ENCODE measurements around the gene EML5. TPM values are rescaled to one million over a fixed set of nuclear protein-coding genes. Genes with fewer than 3 reads are reported as not detected.

The EML5 gene
- total and polyA plus RNA-seq, 5 experiments from 2014 or later: 0.23 to 7.5 (median 1.1) TPM

DNA sequence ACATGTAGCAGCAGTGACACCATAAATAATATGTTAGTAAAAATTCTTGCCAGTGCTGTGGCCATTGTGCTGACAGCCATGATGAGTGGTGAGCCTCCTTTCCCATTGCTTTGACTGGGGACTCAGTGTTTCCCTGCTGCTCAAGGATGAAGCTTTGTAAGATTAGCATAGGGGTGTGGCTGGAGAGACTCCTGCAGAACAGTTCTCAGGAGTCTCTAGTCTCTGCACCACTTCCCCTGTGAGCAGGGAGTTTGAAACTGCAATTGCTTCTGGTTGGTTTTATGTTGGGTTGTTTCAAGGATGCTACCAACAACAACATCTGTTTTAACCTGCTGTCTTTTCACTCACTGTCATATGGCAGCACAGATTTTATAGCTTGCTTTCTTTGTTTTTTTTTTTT lies 188.5 kb downstream of the EML5 start:
- H3K4me3 Mint-ChIP-seq: no peak overlapping the region
- peaks cover 13 to 20% (median 16%) of the 10 kb centered on the region in 4 donors for H3K4me1 Mint-ChIP-seq
- POLR2A ChIA-PET: no interaction called here
- ATAC-seq (no peak), DNase-seq (no peak)
- H3K9me3 Mint-ChIP-seq: no peaks in the 10 kb centered on the region
- peaks cover 3 to 97% (median 38%) of the 10 kb centered on the region in 3 donors for H3K36me3 Mint-ChIP-seq
- H3K27me3 Mint-ChIP-seq: no peaks in the 10 kb centered on the region
- no peak overlapping the region for H3K27ac Mint-ChIP-seq

DNA sequence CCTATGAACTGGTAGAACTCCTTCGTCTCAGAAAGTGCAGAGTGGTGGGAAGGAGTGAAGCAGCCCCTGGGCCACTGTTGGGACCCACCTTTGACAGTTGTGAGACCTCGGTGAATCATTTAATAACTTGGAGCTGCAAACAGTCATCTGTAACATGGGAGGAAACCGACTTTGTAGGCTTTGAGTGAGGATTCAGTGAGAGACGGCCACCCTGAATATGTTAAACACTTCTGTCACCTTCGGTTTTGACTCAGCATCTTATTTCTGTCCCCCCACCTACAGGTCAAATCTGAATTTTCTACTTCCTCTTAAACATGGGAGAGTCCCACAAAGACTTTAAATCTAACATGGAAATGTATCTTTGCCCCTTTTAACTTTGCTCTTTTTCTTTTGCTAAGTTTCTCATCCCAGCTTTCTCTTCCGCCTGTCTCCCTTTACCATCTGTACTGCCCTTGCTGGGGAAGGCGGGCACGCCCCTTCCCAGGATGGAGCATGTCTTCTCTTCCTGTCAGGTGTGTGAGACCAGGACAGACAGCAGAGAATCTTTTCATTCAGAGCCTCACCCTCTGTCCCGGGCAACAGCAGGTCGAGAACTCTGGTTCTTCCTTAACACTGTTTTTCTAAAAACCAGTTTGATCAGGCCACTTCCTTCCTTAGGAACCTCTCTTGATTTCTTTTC lies 192.9 kb downstream of the EML5 start:
- POLR2A ChIA-PET: no interaction called here
- Mint-ChIP-seq H3K4me1 (peaks cover 15 to 34% (median 20%) of the 10 kb centered on the region in 4 donors), H3K4me3 (peak overlapping the region in 4 of 10 donors; percentile 4 to 52 (median 32)), H3K9me3 (no peaks in the 10 kb centered on the region), H3K27me3 (no peaks in the 10 kb centered on the region), H3K36me3 (peaks cover 9 to 97% (median 33%) of the 10 kb centered on the region in 3 donors), H3K27ac (peak overlapping the region; percentile 44 to 94 (median 79))
- ATAC-seq (no peak), DNase-seq (no peak)

DNA sequence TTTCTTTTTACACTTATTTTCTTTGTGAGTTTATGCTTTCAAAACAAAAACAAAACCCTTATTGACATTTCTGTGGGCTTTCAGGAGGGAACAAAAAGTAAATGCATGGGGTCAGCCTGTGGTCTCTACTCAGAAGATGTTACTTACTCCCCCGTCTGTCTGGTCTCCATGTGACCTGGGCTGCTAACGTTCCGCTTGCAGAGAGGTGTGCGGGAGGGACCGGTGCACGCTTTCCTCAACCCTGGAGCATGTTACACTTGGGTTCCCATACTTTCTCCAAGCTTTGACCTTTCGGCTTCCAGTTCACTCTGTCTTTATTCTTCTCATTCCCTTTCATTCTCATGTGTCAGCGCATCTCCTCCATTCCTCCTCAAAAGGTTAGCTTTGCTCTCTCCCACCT lies 193.4 kb downstream of the EML5 start:
- no peaks in the 10 kb centered on the region for H3K9me3 Mint-ChIP-seq
- POLR2A ChIA-PET: no interaction called here
- H3K27ac Mint-ChIP-seq: peak overlapping the region in 2 of 10 donors; percentile 1 to 92
- no peak overlapping the region for H3K4me3 Mint-ChIP-seq
- H3K27me3 Mint-ChIP-seq: no peaks in the 10 kb centered on the region
- ATAC-seq (no peak), DNase-seq (no peak)
- peaks cover 15 to 34% (median 20%) of the 10 kb centered on the region in 4 donors for H3K4me1 Mint-ChIP-seq
- H3K36me3 Mint-ChIP-seq: peaks cover 9 to 97% (median 33%) of the 10 kb centered on the region in 3 donors

DNA sequence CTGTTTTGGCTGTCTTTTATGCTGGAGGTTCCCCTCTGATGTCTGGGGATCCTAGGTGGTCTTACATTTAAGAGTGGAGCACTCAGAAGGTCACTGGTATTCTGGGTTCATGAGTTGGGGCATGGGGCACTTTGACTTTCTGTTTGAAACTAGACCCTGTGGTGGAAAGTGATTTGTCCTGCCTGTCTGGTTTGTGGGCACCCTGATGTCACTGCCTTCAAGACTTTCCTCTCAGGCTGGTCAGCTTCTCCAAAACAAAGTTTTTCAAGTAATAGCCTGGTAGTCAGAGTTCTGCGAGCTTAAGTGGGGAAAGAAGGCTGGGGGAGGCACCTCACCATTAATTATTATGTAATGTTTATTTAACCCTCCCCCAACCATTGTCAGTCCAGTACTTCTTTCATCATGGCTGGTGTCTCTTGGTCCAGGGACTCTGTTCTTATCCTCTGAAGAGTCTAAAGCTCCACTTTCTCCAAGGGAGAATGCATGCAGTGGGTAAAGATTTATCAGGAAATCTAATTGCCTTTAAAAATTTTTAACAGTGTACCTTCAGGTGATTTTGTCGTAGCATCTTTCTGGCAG lies 194.6 kb downstream of the EML5 start:
- H3K27ac Mint-ChIP-seq: no peak overlapping the region
- H3K4me3 Mint-ChIP-seq: no peak overlapping the region
- DNase-seq (no peak), ATAC-seq (no peak)
- H3K36me3 Mint-ChIP-seq: peaks cover 9 to 97% (median 33%) of the 10 kb centered on the region in 3 donors
- H3K9me3 Mint-ChIP-seq: no peaks in the 10 kb centered on the region
- POLR2A ChIA-PET: no interaction called here
- H3K27me3 Mint-ChIP-seq: no peaks in the 10 kb centered on the region
- peaks cover 15 to 34% (median 20%) of the 10 kb centered on the region in 4 donors for H3K4me1 Mint-ChIP-seq

GRCh38 chr14:88597601-88598000 lies 195.2 kb downstream of the EML5 start:
- Mint-ChIP-seq H3K4me3 (no peak overlapping the region), H3K27me3 (no peaks in the 10 kb centered on the region), H3K36me3 (peaks cover 9 to 97% (median 28%) of the 10 kb centered on the region in 3 donors), H3K27ac (peak overlapping the region in 1 of 10 donors; percentile 55), H3K9me3 (no peaks in the 10 kb centered on the region), H3K4me1 (peaks cover 15 to 34% (median 20%) of the 10 kb centered on the region in 4 donors)
- POLR2A ChIA-PET: no interaction called here
- DNase-seq (no peak), ATAC-seq (no peak)

GRCh38 chr14:88597038-88597437 lies 195.7 kb downstream of the EML5 start:
- DNase-seq (no peak), ATAC-seq (no peak)
- peaks cover 15 to 34% (median 19%) of the 10 kb centered on the region in 4 donors for H3K4me1 Mint-ChIP-seq
- H3K27ac Mint-ChIP-seq: peak overlapping the region in 1 of 10 donors; percentile 55
- no peak overlapping the region for H3K4me3 Mint-ChIP-seq
- POLR2A ChIA-PET: no interaction called here
- no peaks in the 10 kb centered on the region for H3K9me3 Mint-ChIP-seq
- peaks cover 9 to 96% (median 26%) of the 10 kb centered on the region in 3 donors for H3K36me3 Mint-ChIP-seq
- H3K27me3 Mint-ChIP-seq: no peaks in the 10 kb centered on the region

GRCh38 chr14:88592031-88592430 lies 200.7 kb downstream of the EML5 start:
- Mint-ChIP-seq H3K36me3 (peaks cover 0 to 94% (median 35%) of the 10 kb centered on the region in 3 donors), H3K9me3 (no peaks in the 10 kb centered on the region)
- POLR2A ChIA-PET: no interaction called here

DNA sequence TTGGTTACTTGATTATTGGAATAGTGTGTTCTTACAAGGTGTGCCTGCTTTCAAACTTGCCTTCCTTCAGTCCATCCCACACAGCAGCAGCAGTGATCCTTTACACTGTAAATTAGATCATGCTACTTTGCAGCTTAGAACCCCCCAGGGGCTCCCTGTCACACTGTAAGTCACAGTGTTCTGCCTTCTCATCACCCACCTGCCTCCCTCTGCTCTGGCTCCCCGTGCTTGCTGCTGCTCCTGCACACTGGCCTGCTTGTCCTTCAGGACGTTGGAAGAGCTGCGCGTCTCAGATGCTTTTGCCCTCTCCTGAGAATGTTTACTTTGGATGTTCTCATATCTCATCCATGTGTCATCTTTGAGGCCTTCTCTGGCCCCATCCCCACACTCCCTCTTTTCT lies 202.6 kb downstream of the EML5 start:
- ATAC-seq (no peak), DNase-seq (no peak)
- Mint-ChIP-seq H3K4me1 (peaks cover 0 to 7% (median 0%) of the 10 kb centered on the region in 4 donors), H3K36me3 (peaks cover 0 to 95% (median 46%) of the 10 kb centered on the region in 3 donors), H3K27me3 (no peaks in the 10 kb centered on the region), H3K27ac (peak overlapping the region in 4 of 10 donors; percentile 29 to 86 (median 70)), H3K4me3 (no peak overlapping the region), H3K9me3 (no peaks in the 10 kb centered on the region)
- POLR2A ChIA-PET: no interaction called here

More at GRCh38 chr14:88592031-88592430, 200.7 kb downstream of the EML5 start:
- Mint-ChIP-seq H3K27ac (peak overlapping the region in 1 of 10 donors; percentile 66), H3K4me3 (no peak overlapping the region), H3K4me1 (peaks cover 0 to 10% (median 1%) of the 10 kb centered on the region in 4 donors), H3K27me3 (no peaks in the 10 kb centered on the region)
- ATAC-seq (no peak), DNase-seq (no peak)

GRCh38 chr14:88588081-88588480 lies 204.7 kb downstream of the EML5 start:
- DNase-seq (no peak), ATAC-seq (no peak)
- H3K27ac Mint-ChIP-seq: peak overlapping the region in 2 of 10 donors; percentile 38 to 52
- POLR2A ChIA-PET: no interaction called here
- H3K4me1 Mint-ChIP-seq: peaks cover 0 to 7% (median 0%) of the 10 kb centered on the region in 4 donors
- H3K36me3 Mint-ChIP-seq: peaks cover 0 to 90% (median 51%) of the 10 kb centered on the region in 3 donors
- no peaks in the 10 kb centered on the region for H3K9me3 Mint-ChIP-seq
- no peak overlapping the region for H3K4me3 Mint-ChIP-seq
- H3K27me3 Mint-ChIP-seq: no peaks in the 10 kb centered on the region

DNA sequence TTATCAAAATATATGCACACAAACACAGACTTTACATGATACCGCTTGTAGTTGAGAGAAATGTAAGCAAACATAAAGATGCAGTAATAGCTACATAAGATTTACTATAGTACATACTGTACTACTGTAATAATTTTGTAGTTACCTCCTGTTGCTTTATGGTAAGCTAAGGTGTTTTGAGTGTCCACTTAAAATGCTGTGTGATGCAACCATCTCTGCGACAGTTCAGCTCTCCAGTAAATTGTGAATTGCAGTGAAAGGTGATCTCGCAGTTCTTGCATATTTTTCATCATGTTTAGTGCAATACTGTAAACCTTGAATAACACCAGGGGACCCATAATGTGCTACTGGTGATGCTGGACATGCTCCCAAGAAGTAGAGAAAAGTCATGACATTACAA lies 208.3 kb downstream of the EML5 start:
- Mint-ChIP-seq H3K4me1 (peaks cover 0 to 5% (median 0%) of the 10 kb centered on the region in 4 donors), H3K36me3 (peaks cover 3 to 87% (median 47%) of the 10 kb centered on the region in 3 donors), H3K9me3 (no peaks in the 10 kb centered on the region), H3K27me3 (no peaks in the 10 kb centered on the region), H3K4me3 (no peak overlapping the region), H3K27ac (peak overlapping the region in 2 of 10 donors; percentile 16 to 62)
- POLR2A ChIA-PET: no interaction called here
- no peak for ATAC-seq
- no peak for DNase-seq

GRCh38 chr14:88576222-88576621 lies 216.5 kb downstream of the EML5 start:
- Mint-ChIP-seq H3K27me3 (no peaks in the 10 kb centered on the region), H3K4me1 (peaks cover 0 to 2% (median 0%) of the 10 kb centered on the region in 4 donors), H3K4me3 (no peak overlapping the region), H3K9me3 (no peaks in the 10 kb centered on the region), H3K36me3 (peaks cover 17 to 90% (median 52%) of the 10 kb centered on the region in 3 donors), H3K27ac (no peak overlapping the region)
- DNase-seq (no peak), ATAC-seq (no peak)
- POLR2A ChIA-PET: no interaction called here

DNA sequence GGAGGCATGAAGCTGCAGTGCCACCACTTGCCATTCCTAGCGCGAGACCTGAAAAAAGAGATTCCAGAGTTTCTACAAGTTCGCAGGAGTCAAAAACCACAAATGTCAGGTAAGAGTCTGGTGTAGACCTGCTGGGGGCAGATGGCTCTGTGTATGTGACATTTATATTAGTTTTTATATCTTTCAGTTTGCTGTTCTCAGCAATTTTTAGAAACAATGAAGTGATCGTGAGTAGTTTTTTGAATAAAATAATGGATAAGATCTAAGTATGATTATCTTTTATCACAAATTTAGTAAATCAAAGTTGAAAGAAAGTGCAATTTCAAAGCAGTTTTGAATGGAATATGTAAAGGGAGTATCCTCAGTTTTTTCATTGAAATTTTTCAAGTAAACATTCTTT lies 220.6 kb downstream of the EML5 start:
- Mint-ChIP-seq H3K4me1 (peaks cover 0 to 9% (median 3%) of the 10 kb centered on the region in 4 donors), H3K36me3 (peaks cover 0 to 86% (median 44%) of the 10 kb centered on the region in 3 donors)
- POLR2A ChIA-PET: no interaction called here

GRCh38 chr14:88568196-88568595 lies 224.6 kb downstream of the EML5 start:
- DNase-seq (no peak), ATAC-seq (no peak)
- H3K9me3 Mint-ChIP-seq: no peaks in the 10 kb centered on the region
- no peak overlapping the region for H3K4me3 Mint-ChIP-seq
- POLR2A ChIA-PET: no interaction called here
- peaks cover 14 to 24% (median 18%) of the 10 kb centered on the region in 4 donors for H3K4me1 Mint-ChIP-seq
- peaks cover 0 to 60% (median 28%) of the 10 kb centered on the region in 3 donors for H3K36me3 Mint-ChIP-seq
- H3K27ac Mint-ChIP-seq: peak overlapping the region in 1 of 10 donors; percentile 27
- H3K27me3 Mint-ChIP-seq: no peaks in the 10 kb centered on the region

More for the DNA sequence above, 220.6 kb downstream of the EML5 start:
- DNase-seq (no peak), ATAC-seq (no peak)
- Mint-ChIP-seq H3K27me3 (no peaks in the 10 kb centered on the region), H3K27ac (peak overlapping the region in 1 of 10 donors; percentile 34), H3K4me3 (no peak overlapping the region), H3K9me3 (no peaks in the 10 kb centered on the region)
